Bone marrow (tissue), 2 donors: ENCODE results near the gene FUT2.
"Not testable (repeated sequence)": the region's sequence is repeated elsewhere in the genome, so short reads cannot be mapped to it uniquely, and the experiment has no call there.

Source experiments
- DNase-seq, 2 donors: peaks; one replicate each; lab custom pipeline; 2025; lab: John Stamatoyannopoulos, UW

Gene FUT2

GRCh38 chr19:48695743-48696352 lies at the start of gene FUT2:
TSS of gene FUT2 (plus strand) at chr19:48695971. CDS start at chr19:48702957, 6,986 bp downstream.
- DNase-seq, result no peak

DNA sequence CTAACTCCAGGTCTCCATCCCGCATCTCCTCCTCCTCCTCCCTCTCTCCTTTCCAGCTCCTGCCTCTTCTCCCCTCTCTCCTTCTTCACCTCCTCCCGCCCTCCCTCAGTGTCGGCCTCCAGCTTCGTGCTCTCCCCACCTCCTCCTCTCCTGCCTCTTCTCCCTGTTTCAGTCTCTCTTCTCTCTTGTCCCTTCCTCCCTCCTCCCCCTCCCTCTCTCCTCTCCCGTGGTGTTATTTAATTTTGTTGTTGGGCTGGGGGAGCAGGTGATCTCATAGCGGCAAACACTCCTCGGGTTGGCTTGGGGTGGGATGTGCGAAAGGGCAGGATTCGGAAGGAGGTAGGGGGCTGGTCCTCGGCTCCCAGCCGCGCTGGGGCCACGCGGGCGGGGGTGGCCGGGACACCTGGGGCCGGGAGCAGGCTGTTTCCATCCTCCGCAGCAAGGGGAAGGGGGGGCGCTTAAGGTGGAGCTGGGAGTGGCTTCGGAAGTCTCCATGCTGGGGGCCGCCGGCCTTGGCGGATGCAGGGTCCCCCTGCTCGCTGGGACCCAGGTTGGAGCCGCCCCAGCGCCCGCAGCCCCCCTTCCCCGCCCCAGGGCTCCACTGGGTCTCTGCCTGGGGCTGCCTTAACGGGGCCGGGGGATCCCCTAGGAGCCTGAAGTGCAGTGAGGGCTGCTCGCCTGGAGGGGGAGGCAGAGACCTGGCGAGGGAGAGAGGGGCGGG lies 49.6 kb upstream of the FUT2 start, which contains the start of gene CA11:
TSS of gene CA11 (minus strand) at position 187 of the 721 bp plus-strand sequence. CDS start 555 bp downstream, outside the sequence.
- DNase-seq, result peak; percentile 60 to 81

DNA sequence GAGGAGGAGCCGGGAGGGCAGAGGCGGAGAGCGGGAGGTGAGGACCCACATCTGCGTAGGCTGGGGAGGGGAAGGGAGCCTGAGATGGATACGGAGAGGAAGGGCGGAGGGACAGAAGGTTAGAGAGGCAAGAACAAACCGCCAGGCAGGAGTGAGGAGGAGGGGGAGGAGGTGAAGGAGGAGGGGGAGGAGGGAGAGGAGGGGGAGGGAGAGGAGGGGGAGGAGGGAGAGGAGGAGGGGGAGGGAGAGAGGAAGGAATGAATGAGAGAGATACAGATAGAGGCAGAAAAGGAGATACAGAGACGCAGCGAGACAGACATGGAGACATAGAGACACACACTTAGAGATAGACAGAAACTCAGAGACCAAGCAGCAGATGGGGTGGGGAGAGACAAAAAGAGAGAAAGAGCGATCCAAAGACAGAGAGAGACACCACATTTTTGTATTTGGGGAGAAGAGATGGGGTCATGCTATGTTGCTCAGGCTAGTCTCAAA lies 49.0 kb upstream of the FUT2 start:
- no peak for DNase-seq

DNA sequence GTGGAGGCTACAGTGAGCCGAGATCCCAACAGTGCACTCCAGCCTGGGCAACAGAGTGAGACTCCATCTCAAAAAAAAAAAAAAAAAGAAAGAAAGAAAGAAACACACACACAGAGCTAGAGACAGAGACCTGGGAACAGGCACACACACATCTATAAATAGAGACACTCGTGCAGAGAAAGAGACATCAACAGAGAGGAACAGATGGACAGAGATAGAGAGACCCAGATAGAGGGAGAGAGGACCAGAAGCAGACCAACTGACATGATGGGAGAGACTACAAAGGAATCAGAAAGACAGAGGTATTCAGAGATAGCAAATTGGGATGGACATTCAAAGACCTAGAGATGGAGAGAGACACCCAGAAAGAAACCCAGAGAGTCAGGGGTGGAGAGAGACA lies 47.6 kb upstream of the FUT2 start:
- no peak for DNase-seq

DNA sequence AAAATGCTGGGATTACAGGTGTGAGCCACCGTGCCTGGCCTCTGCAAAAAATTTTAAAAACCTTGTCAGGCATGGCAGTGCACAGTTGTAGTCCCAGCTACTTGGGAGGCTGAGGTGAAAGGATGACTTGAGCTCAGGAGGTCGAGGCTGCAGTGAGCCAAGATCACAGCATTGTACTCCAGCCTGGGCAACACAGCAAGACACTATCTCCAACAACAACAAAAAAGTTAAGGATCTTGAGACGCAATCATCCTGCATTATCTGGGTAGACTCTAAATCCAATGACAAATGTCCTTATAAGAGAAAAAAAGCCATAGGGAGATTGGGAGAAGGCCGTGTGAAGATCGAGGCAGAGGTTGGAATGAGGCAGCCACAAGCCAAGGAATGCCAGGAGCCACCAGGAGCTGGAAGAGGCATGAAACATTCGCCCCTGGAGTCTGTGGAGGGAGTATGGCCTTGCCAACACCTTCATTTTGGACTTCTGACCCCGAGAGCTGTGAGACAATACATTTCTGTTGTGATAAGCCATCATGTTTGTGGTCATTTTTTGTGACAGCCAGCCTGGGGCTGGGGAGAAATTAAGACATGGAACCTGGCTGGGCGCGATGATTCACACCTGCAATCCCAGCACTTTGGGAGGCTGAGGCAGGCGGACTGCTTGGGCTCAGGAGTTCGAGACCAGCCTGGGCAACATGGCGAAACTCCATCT lies 44.6 kb upstream of the FUT2 start:
- no peak for DNase-seq

DNA sequence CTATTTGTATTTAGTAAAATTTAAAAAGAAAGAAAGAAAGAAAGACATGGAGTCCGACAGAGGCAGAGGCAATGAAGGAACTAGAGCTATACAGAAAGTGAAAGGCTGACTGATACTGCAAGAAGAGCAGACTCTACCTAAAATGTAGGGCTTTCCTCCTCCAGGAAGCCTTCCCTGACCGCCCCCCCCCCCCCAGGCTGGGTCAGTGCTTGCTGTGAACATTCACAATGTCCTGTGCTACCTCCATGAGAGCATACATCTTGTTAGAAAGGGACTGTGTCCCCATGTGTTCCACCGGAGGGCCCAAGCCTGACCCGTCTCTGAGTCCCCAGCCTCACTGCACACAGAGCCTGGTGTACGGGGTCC lies 44.1 kb upstream of the FUT2 start:
- DNase-seq, result no peak

DNA sequence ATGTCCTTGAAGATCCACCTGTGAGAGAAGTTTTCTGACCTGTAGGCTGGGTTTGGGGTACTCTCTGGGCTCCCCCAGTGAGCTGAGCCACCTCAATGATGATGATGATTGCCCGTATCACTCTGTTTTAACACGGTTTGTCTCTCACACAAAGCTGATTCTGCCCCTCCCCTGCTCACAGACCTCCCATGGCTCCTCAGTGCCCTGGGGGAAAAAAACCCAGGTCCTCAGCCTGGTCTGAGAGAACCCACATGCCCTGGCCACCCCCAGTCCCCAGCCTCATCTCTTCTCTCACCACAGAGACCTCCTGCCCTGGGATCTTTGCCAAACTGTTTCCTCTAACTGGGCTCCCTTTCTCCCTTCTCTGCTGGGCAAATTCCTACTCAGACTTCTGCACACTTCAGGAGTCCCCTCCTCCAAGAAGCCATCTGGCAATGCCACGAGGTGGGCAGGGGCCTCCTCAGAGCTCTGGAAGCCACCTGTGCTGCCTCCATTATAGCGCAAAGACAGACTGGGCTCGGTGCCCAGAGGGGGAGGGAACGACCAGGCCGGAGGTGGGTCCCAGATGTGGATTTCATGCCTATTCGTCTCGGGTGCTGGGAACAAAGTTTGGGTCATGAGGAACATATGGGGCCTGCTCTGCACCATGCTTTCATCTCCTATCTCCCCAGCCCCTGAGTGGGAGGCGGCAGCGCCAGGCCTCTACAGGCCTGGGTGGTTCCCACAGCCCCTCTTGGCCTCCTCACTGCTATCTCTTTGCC lies 41.3 kb upstream of the FUT2 start:
- no peak for DNase-seq

- DNase-seq, result no peak
Measured at GRCh38 chr19:48656840-48657474, 38.8 kb upstream of the FUT2 start.

DNA sequence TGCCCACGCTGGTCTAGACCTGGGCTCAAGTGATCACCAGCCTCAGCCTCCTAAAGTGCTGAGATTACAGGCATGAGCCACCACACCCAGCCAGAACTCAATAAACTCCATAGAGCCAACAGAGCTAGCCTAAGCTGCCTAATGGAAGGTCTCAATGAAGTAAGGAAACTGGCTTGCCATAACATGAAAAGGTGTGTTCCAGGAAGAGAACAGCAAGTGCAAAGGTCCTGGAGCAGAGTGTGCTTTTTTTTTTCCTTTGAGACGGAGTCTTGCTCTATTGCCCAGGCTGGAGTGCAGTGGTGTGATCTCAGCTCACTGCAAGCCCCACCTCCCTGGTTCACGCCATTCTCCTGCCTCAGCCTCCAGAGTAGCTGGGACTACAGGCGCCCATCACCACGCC lies 37.9 kb upstream of the FUT2 start:
- DNase-seq, result not testable (repeated sequence)

- no peak for DNase-seq
Measured at GRCh38 chr19:48658483-48658882, 37.3 kb upstream of the FUT2 start.

DNA sequence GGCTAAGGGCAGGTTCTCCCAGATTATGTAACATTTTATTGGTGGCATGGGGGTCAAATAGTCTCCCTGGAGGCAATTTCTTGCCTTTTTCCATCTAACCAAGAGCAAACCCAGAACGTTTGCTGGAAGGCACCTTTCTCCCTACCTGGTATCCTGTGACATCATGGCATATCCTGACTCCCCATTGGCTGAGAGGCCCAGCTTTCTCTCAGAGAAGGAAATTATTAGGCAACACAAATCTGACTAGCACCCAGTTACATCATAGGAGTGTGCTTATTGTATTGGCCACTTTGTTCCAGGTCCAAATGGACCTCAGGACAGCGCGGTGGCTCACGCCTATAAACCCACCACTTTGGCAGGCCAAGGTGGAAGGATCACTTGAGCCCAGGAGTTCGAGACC lies 36.0 kb upstream of the FUT2 start:
- DNase-seq, result no peak

GRCh38 chr19:48660852-48661710 lies 34.7 kb upstream of the FUT2 start:
- peak; percentile 58 to 96 for DNase-seq

- no peak for DNase-seq
Measured at GRCh38 chr19:48661711-48662090, 34.1 kb upstream of the FUT2 start.

- no peak for DNase-seq
Measured at GRCh38 chr19:48663667-48664066, 32.1 kb upstream of the FUT2 start.

DNA sequence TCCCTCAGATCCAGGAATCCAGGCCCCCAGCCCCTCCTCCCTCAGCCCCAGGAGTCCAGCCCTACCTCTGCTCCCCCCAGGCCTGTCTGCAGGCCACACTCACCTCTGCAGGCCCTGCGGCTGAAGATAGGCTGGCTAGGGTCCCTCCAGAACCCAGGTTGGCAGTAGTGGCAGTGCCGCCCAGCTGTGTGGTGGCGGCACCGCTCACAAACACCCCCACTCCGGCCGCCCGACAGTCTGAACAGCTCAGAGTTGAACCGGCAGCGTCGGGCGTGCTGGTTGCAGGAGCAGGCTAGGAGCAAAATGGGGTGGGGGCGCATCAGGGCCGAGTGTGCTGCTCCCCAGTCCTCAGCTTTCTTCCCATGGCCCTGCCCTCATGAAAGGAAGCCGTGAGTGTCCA lies 31.3 kb upstream of the FUT2 start:
- no peak for DNase-seq

GRCh38 chr19:48665786-48666185 lies 30.0 kb upstream of the FUT2 start:
- DNase-seq, result no peak

DNA sequence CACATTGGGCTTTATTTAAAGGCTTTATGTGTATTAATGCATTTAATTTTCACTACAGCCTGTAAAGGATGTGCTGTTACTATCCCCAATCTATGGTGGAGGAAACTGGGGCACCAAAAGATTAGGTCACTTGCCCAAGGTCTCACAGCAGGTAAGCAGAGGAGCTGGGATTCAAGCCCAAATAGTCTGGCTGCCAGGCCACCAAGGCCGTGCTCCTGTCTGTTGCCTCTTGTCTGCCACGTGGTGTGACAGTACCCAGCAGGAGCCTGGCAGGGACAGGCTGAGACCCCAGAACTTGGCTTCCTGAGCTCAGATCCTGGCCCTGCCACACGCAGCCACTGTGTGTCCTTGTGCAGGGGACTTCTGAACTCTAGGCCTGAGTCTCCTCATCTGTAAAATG lies 27.4 kb upstream of the FUT2 start:
- DNase-seq, result no peak

DNA sequence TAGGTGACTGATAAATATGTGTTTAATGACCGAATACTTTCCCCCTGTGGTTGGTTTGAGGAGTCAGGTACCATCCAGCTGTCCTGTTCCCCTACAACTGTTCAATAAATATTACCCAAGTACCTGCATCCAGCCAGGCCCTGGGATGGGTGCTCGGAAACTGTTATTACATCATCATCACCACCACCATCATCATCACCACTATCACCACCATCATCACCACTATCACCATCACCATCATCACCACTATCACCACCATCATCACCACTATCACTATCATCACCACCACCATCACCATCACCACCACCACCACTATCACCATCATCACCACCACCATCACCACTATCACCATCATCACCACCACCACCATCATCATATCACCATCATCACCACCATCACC lies 27.0 kb upstream of the FUT2 start:
- DNase-seq, result no peak

DNA sequence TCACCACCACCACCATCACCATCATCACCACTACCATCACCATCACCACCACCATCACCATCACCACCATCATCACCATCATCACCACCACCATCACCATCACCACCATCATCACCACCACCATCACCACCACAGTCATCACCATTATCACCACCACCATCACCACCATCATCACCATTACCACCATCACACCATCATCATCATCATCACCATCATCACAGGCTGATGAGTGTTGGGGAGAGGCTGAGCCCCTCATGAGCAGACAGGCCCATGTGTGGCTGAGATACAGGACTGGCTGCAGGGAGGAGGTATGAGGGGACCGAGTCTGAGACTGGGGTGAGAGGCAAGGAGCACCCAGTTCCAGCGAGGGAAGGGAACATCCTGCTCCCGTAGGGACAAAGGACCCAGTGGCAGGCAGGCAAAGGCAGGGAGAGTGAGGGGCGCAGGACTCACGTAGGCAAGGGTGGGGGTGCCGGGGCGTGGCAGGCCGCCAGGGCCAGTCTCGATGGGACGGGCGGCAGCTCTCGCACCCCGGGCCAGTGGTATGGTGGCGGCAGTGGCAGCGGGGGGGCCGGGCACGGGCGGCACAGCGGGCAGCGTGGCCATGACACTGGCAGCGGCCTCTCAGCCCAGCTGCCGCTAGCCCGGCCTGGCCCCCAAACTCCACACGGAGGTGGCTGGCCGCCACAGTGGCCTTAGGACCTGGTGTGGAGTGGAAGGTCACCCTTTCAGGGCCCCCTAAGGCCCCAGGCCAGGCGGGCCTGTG lies 25.7 kb upstream of the FUT2 start:
- DNase-seq, result no peak
